ENCODE data around the gene SMDT1. TPM values are rescaled to one million over a fixed set of nuclear protein-coding genes. Genes with fewer than 3 reads are reported as not detected.
"Not testable (repeated sequence)": the region's sequence is repeated elsewhere in the genome, so short reads cannot be mapped to it uniquely, and the experiment has no call there.

Gene SMDT1
- total RNA-seq, 4 donors from 2014 or later: 18.9 to 32.7 (median 22.1) TPM

- H3K27ac ChIP-seq (replicated peaks in 1 of 4); H3K9me3 ChIP-seq; H3K27me3 ChIP-seq; H3K36me3 ChIP-seq; H3K4me1 ChIP-seq; DNase-seq (ENCODE audit: extremely low spot score); H3K4me3 ChIP-seq; intact Hi-C loops (cut with DNase I): not testable (repeated sequence)
- WGBS: 22% methylated on average over 1 of the region's 7 CpGs
These were observed 50.7 kb downstream of the SMDT1 start for GRCh38 chr22:42130182-42130581.

DNA sequence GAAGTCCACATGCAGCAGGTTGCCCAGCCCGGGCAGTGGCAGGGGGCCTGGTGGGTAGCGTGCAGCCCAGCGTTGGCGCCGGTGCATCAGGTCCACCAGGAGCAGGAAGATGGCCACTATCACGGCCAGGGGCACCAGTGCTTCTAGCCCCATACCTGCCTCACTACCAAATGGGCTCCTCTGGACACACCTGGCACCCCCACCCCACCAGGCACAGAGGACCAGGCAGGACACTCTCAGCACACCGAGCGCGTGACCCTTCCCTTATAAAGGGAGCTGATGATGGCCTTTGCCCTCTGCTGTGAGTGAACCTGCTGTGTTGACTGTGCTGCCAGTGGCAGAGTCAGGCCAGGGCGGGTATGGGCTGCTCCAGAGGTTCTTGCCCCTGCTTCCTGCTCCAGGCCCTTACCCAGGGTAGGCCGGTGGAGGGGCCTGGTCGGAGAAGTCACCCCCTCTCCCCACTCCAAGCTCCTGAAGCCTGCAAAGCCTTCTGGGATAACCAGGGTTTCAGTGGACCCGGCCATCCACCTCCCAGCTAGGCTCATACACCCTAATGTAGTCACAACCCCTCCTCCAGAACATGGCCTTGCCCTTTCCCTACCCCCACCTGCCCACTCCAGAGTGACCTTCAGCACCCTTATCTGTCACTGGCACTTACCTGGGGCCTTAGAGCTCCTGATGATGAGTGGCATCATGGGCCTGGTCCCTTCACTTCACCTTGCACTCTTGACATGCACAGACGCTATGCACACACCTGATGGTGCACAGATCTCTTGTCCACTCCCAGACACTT lies 51.3 kb downstream of the SMDT1 start, which contains the start of gene CYP2D6:
Gene CYP2D6, minus strand, starts transcription at position 172 of the 793 bp plus-strand sequence. Its CDS starts 19 bp downstream, at position 153.
- H3K27me3 ChIP-seq; H3K4me1 ChIP-seq; H3K4me3 ChIP-seq; H3K9me3 ChIP-seq; DNase-seq (ENCODE audit: extremely low spot score); H3K36me3 ChIP-seq; intact Hi-C loops (cut with DNase I); H3K27ac ChIP-seq (replicated peaks in 1 of 4): not testable (repeated sequence)
- 94% methylated on average over 2 of the region's 14 CpGs for WGBS

DNA sequence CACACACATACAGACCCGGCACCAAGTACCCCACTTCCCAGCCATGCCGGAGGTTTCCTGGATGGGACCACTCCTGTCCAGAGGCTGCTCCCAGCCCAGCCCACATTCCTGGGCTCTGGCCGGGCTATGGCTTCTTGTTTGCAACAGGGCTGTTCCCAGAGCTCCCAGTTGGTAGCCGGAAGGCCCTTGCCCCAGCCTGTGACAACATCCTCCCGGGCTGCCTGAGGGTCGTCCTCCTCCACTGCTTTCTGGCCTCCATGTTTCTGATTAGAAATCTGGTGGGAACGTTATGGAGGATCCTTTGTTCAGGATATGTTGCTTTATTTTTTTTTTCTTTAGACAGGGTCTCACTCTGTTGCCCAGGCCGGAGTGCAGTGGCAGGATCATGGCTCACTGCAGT lies 52.1 kb downstream of the SMDT1 start:
- Histone ChIP-seq H3K4me1 (no peaks in the 10 kb centered on the region), H3K27ac (replicated peaks in 1 of 4) (no peak overlapping the region), H3K36me3 (no peaks in the 10 kb centered on the region), H3K9me3 (no peaks in the 10 kb centered on the region), H3K4me3 (no peak overlapping the region), H3K27me3 (peaks cover 0 to 8% (median 0%) of the 10 kb centered on the region in 4 donors)
- no peak for DNase-seq (ENCODE audit: extremely low spot score)
- 79% methylated on average over 8 of the region's 8 CpGs for WGBS
- intact Hi-C loops (cut with DNase I): no loop called here
- TF ChIP-seq, protein P1, sequence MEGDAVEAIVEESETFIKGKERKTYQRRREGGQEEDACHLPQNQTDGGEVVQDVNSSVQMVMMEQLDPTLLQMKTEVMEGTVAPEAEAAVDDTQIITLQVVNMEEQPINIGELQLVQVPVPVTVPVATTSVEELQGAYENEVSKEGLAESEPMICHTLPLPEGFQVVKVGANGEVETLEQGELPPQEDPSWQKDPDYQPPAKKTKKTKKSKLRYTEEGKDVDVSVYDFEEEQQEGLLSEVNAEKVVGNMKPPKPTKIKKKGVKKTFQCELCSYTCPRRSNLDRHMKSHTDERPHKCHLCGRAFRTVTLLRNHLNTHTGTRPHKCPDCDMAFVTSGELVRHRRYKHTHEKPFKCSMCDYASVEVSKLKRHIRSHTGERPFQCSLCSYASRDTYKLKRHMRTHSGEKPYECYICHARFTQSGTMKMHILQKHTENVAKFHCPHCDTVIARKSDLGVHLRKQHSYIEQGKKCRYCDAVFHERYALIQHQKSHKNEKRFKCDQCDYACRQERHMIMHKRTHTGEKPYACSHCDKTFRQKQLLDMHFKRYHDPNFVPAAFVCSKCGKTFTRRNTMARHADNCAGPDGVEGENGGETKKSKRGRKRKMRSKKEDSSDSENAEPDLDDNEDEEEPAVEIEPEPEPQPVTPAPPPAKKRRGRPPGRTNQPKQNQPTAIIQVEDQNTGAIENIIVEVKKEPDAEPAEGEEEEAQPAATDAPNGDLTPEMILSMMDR (IDR thresholded peaks at IDR 0.05): no peak
- TF ChIP-seq EP300 (IDR thresholded peaks at IDR 0.05) (no peak), POLR2A (IDR thresholded peaks at IDR 0.05; ENCODE audit: low read depth) (no peak), POLR2AphosphoS5 (IDR thresholded peaks at IDR 0.05) (no peak)

- no peaks in the 10 kb centered on the region for H3K36me3 ChIP-seq
- peaks cover 0 to 8% (median 0%) of the 10 kb centered on the region in 4 donors for H3K27me3 ChIP-seq
- intact Hi-C loops (cut with DNase I): no loop called here
- TF ChIP-seq EP300 (IDR thresholded peaks at IDR 0.05): no peak
- no peak for TF ChIP-seq POLR2A (IDR thresholded peaks at IDR 0.05; ENCODE audit: low read depth)
- TF ChIP-seq, protein P1 (IDR thresholded peaks at IDR 0.05): no peak
- no peak for TF ChIP-seq POLR2AphosphoS5 (IDR thresholded peaks at IDR 0.05)
- no peak overlapping the region for H3K27ac ChIP-seq (replicated peaks in 1 of 4)
- DNase-seq (ENCODE audit: extremely low spot score): no peak
- no peak overlapping the region for H3K4me3 ChIP-seq
- WGBS: 82% methylated on average over 13 of the region's 13 CpGs
- H3K4me1 ChIP-seq: no peaks in the 10 kb centered on the region
- H3K9me3 ChIP-seq: no peaks in the 10 kb centered on the region
These were observed 53.0 kb downstream of the SMDT1 start for GRCh38 chr22:42132457-42132856.

Small RNAs within 50 kb of the gene (small RNA-seq; reads per million reads assigned to genes)
- 0 reads per million in 3 donors for gene SNORD13P1

Other genes with a start within 250 kb of the SMDT1 start
- 10 to 100 TPM; 56.4 to 97.7 (median 57.2) TPM for gene SREBF2, start 246.6 kb upstream of the SMDT1 start, total RNA-seq
- under 1 TPM in 1 of 4 donors, not detected in 3; 0.83 TPM for gene SHISA8, start 164.6 kb upstream of the SMDT1 start, total RNA-seq
- under 1 TPM in 2 of 4 donors, not detected in 2; 0.17 to 0.33 TPM for gene TNFRSF13C, start 152.9 kb upstream of the SMDT1 start, total RNA-seq
- not detected for gene CENPM, start 132.5 kb upstream of the SMDT1 start, total RNA-seq
- under 1 TPM; under 0.01 to 0.50 (median 0.36) TPM for gene SEPTIN3, start 110.3 kb upstream of the SMDT1 start, total RNA-seq
- gene WBP2NL, start 80.9 kb upstream of the SMDT1 start, total RNA-seq: 1 to 10 TPM in 1 of 4 donors, under 1 TPM in 2, not detected in 1; 0.33 to 1.0 (median 0.45) TPM
- gene NAGA, start 8.9 kb upstream of the SMDT1 start, total RNA-seq: 10 to 100 TPM; 26.2 to 40.9 (median 33.7) TPM
- gene PHETA2, start 5.5 kb upstream of the SMDT1 start, total RNA-seq: 10 to 100 TPM; 16.6 to 34.6 (median 25.4) TPM
- 10 to 100 TPM; 54.0 to 90.9 (median 75.8) TPM for gene NDUFA6, start 11.1 kb downstream of the SMDT1 start, total RNA-seq
- under 1 TPM in 2 of 4 donors, not detected in 2; 0.42 to 0.52 TPM for gene CYP2D6, start 51.1 kb downstream of the SMDT1 start, total RNA-seq
- 10 to 100 TPM; 24.9 to 48.2 (median 38.4) TPM for gene TCF20, start 191.0 kb downstream of the SMDT1 start, total RNA-seq